Cerebellar cortex (tissue), 1 donor: ENCODE results near the gene MIOS.

ENCODE experiments used
- DNase-seq: peaks from one replicate; pipeline ENCODE4 v3.0.0-alpha.2; 2015; ENCODE audit warnings: low spot score

The MIOS gene

DNA sequence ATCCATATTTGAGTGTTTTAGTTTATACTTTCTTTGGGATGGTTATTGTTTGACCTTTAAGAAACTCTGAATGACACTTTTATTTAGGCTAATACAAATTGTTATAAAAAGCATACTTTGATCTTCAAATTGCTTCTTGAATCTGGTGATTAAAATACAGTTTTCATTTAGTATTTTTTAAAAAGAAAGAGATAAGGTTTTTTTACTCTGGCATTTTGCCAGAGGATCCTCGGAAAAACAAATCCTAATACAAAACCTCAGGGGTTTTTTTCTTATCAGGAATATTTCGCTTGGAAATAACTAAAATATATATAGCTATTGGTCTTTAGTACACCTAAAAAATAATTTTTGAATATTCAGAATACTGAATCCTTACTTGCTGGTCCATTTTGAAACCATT lies 17.0 kb downstream of the MIOS start:
- DNase-seq: no peak

GRCh38 chr7:7584653-7585052 lies 18.0 kb downstream of the MIOS start:
- no peak for DNase-seq

DNA sequence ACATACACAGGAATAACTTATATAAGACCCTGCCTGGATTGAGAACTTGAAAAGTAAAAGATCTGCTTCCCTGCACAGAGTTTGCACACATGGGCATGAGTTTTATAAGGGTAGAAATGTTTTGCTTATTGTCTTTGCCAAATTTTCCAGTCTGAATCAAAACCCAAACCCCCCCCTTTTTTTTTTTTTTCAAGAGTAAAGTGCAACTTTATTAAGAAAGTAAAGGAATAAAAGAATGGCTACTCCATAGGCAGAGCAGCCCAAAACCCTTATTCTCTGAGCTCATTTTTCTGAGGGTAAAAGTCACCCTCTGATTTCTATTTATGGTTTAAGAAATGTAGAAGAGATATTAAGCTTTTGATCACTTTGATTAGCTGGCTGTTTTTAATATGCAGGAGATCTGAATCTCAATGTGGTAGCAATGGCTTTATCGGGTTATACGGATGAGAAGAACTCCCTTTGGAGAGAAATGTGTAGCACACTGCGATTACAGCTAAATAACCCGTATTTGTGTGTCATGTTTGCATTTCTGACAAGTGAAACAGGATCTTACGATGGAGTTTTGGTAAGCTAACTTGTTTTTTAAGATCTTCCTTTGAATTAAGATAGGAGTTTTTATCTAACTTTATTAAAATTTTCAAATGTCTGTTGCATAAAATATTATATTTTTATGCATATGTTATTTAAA lies 18.7 kb downstream of the MIOS start:
- no peak for DNase-seq

DNA sequence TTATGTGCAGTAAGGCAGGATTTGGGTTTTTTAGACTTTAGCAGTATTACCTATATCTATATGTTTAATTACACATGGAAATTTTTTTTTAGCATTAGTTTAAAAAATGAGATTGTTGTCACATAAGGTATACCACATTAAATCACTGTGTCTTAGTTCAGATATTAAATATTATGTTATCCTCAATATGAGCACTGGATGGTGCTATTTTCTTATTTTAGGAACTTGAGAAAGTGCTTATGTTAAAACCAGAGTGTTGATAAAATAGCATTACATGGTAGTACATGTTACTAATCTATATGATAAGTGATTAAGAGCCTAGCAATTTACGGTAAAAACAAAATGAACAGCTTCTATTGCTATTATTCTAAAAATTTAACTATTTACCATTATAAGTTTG lies 28.8 kb downstream of the MIOS start:
- peak; percentile 35 for DNase-seq

DNA sequence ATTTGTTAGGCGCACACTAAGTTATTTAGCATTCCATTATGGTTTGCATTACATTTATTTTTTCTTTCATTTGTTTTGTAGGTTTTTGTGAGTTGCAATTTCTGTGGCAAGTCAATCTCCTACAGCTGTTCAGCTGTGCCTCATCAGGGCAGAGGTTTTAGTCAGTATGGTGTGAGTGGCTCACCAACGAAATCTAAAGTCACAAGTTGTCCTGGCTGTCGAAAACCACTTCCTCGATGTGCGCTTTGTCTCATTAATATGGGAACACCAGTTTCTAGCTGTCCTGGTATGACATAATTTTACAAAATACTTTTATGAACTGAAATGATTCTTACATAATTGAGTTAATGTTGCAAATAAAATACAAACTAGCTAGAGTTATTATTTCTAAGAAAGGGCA lies 29.5 kb downstream of the MIOS start:
- DNase-seq: no peak

DNA sequence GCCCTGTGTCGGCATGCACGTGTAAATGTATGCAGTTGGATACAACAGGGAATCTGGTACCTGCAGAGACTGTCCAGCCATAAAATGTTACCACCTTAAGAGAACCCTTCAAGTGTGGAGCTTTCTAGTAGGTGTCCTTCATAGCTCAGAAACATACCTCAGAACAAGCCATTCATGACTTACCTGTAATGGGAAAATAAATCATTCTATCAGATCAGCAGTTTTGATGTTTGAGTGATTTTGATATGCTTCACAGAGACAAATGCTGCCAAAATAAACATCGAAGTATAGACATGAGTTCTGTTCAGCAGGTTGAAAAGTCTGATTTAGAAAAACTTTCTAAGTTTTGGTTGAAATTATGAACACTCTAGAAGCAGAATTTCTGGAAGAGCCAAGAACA lies 40.3 kb downstream of the MIOS start:
- no peak for DNase-seq

GRCh38 chr7:7609330-7609729 lies 42.6 kb downstream of the MIOS start:
- no peak for DNase-seq

GRCh38 chr7:7612519-7612918 lies 45.8 kb downstream of the MIOS start:
- no peak for DNase-seq

GRCh38 chr7:7613210-7613609 lies 46.5 kb downstream of the MIOS start:
- DNase-seq: no peak

DNA sequence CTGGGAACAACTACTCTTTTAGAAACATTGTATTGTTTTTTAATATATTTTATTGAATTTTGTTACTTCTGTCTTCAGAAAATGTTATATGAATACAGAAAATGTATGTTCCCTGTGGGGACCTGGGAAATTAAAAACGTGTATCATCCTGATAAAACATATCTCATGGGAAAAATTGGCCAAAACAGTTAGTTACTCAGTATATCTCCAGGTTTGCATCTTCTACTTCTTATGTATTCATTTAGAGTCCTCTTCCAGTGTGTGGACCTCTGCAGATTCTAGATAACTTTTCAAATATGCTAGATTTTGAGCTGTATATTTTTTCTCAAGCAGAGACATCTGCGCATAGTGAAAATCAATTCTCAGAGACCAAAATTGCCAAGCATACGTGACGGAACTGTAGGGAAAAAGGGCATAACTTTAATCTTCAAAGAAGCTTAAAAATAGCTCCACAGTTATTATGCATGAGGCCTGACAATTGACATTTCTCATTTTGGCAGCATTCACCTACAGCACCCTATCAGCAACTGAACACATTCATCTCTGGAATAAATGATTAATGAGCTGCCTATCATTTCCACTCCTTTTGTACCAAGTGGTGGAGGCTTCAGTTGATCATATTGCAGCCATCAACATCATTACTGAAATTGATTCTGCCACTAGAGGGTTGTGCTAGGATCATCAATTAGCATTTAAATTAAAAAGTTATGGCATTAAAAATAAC lies 47.5 kb downstream of the MIOS start:
- no peak for DNase-seq

- no peak for DNase-seq
These were observed 50.9 kb downstream of the MIOS start for GRCh38 chr7:7617550-7617949.

DNA sequence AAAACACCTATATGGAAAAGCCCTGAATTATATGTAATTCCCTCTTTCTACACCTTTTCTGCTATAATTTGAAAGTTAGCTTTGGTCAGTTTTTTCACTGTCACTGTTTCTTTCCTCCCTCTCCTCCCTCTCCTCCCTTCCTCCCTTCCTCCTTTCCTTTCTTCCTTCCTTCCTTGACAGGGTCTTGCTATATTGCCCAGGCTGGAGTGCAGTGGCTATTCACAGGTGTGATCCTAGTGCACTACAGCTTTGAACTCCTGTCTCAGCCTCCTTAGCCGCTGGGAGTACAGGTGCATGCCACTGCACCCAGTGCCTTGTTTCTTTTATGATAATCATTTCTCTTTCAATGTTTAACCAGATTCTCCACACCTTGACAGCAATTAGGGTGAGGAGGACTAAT lies 51.7 kb downstream of the MIOS start:
- DNase-seq: no peak

DNA sequence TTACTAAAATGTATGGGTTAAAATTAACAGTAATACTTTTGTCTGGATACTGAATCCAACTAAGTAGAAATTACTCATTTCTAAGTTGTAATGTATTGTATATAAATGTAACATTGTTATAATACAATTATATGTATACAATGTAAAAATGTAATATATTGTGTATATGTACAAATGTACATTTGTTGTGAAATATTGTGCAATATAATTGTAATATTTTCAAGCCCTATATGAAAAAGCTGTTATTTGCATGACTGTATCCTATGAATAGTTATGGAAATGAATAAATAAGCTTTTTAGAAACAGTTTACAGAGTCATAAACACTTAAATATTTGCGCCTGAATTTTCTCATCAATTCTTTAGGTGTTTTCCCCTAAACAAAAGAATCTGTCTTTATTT lies 53.6 kb downstream of the MIOS start:
- no peak for DNase-seq

DNA sequence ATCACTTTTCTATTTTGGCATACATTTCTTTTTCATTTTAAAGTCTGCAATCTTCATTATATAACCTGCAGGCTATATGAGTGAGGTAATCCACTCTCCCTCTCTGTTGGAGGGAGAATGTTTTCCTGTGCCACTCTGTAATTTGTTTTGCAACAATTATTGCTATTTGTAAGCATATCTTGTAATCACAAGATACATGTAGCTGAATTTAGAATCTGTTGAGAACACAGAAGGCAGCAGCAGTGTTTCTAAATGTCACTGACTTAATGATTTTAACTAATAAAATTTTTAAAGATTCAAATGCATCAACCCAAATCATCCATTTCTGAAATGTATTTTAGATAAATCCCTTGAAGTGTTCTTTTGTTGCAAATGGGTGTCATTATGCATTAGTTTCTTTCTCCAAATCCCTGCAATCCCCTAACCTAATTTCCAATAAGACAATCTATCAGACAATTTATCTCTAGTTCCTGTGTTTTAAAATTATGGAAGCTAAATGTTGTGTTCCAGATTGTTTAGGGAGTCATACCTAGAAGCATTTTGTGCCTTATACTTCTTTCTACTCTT lies 54.0 kb downstream of the MIOS start:
- no peak for DNase-seq

- DNase-seq: no peak
These were observed 61.8 kb downstream of the MIOS start for GRCh38 chr7:7628476-7628875.

DNA sequence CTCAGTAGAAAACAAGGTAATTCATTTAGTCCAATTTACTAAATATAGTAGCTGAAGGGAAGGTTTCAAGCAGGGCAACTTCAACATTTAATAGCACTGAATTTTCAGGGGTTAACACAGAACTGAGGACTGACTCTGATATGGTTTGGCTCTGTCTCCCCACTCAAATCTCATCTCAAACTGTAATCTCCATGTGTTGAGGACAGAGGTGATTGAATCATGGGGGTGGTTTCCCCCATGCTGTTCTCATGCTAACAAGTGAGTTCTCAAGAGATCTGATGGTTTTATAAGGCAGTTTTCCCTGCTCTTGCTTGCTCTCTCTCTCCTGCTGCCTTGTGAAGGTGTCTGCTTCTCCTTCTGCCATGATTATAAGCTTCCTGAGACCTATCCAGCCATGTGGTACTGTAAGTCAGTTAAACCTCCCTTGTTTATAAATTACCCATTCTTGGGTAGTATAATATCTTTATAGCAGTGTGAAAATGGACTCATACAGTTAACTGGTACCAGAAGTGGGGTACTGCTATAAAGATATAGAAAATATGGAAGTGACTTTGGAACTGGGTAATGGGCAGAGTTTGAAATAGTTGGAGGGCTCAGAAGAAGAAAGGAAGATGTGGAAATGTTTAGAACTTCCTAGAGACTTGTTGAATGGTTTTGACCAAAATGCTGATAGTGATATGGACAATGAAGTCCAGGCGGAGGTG lies 64.1 kb downstream of the MIOS start:
- DNase-seq: no peak

- peak; percentile 42 for DNase-seq
These were observed 72.7 kb downstream of the MIOS start for GRCh38 chr7:7639421-7639820.

DNA sequence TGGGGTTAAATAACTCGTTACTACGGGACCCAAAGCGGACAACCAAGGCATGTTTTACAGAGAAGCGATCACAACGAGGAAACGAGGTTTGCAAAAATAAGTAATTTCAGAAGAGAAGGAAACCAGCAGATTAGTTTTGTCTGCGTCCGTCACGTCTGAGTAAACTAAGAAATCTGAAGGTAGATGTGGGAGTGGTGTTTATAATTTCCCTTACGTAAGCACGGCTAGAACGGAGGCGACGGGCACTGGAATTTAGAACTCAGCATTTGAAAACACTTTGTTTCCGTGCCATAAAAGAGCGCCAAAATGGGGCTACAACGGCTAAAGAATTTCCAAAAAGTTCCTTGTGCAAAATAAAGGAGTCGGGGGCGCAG lies 73.2 kb downstream of the MIOS start:
- DNase-seq: peak; percentile 57

DNA sequence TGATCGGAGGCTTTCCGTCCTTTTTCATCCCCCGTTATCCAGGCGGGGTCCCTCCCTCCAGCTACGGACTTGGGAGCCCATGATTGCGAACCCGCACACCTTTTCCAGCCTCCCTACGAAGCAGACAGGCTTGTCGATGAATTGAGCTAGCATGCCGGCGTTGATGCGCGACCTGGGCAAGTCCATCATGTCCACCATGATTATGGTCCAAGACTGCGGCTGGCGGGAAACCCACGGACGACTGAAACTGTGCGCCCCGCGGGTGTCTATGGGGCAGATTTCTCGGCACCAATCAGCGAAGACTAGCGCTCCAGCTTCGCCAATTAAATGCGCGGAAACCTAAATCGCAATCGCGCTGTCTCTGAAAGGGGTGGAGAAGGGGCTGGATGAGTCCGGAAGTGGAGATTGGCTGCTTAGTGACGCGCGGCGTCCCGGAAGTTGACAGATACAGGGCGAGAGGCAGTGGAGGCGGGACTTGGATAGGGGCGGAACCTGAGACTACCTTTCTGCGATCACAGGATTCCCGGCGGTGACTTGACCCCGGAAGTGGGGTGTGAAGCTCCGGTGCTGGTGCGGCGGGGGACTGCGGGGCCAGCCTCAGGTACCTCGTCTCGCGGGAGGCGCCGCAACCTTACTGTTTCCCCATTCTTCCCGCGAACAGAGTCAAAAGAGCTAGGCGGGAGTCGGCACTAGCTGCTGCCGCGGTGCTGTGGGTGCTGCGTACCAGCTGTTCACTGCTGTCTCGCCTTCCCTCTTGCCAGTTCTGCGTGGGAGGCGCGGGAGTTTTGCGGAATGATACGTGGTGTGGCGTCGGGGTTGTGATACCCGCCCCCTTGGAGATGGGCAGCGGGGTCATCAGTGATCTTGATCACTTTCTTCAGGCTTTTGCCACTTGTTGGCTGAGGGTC lies 73.8 kb downstream of the MIOS start, which contains the start of gene UMAD1:
Gene UMAD1 (plus strand): TSS at position 532 of the 908 bp plus-strand sequence. CDS start 32,620 bp downstream, outside the sequence.
- DNase-seq: peak; percentile 100

DNA sequence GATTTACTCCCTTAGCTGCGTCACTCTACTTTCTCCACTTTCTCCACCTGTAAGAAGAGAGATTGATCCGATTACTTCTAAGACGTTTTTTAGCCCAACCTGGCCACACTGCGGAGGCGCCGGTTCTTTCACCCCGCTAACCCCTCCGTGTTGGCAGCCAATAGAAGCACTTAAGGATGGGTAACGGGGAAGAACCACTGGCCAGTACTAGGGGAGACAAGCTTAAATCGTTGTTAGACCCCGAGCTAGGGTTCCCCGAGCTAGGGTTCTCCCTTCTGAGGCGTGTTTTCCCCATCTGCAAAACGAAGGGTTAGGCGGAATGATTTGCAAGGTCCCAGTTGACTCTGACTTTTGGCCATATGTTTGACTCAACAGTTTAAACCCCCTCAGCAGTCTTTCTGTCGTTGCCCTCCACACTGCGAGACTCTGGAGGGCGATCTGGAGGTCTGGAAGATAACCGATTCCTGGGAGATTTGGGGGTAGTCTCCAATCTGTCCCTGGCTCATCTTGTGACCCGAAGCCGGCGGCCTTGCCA lies 74.5 kb downstream of the MIOS start:
- no peak for DNase-seq

DNA sequence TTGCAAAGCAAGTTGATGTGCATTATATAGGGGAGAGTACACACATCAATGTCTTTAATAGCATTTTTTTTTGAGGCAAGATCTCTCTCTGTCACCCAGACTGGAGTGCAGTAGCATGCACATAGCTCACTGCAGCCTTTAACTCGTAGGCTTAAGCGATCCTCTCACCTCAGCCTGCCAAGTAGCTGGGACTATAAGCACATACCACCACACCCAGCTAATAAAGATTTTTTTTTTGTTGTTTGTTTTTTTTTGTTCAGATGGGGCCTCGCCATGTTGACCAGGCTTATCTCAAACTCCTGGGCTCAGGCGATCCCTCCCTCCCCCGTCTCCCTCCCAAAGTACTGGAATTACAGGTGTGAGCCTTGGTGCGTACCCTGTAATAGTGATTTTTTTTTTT lies 75.4 kb downstream of the MIOS start:
- peak; percentile 26 for DNase-seq
